Transverse colon (tissue), 4 donors: Measurements from ENCODE around the gene EYA4.

Source experiments
- CTCF ChIP-seq, 5 experiments: fragments of 200-600 bp in 3 of 5; fragments of 450-650 bp in 2 of 5; sonication (generic) in 3 of 5; IDR thresholded peaks; 1 replicate in 2 of 5; 2 replicates in 3 of 5; pipeline ENCODE4 v1.5.1; 2016 to 2017; ENCODE audit warnings: antibody characterized with exemption in 5 of 5, inconsistent platforms in 3 of 5, mild to moderate bottlenecking in 2 of 5, moderate library complexity in 1 of 5
- EP300 ChIP-seq: sonication (generic); formaldehyde crosslinking; IDR thresholded peaks from one replicate; pipeline ENCODE4 v1.6.1; 2017; ENCODE audit warnings: antibody characterized with exemption, low read depth
- POLR2A ChIP-seq: fragments of 450-650 bp; IDR thresholded peaks from one replicate; pipeline ENCODE4 v1.6.1; 2016; ENCODE audit warnings: antibody characterized with exemption, mild to moderate bottlenecking, moderate library complexity
- POLR2AphosphoS5 ChIP-seq, 3 donors: sonication (generic); formaldehyde crosslinking; IDR thresholded peaks; one replicate each; pipeline ENCODE4 v1.6.1; 2016; ENCODE audit warnings: antibody characterized with exemption in 3 of 3

- TF ChIP-seq CTCF (IDR thresholded peaks at IDR 0.05) (no peak), POLR2A (no peak), EP300 (no peak), POLR2AphosphoS5 (IDR thresholded peaks at IDR 0.05) (no peak)
Measured at GRCh38 chr6:133353061-133353460, 111.9 kb downstream of the EYA4 start.
